HCT116 (cell line): ENCODE measurements around the gene COL12A1. TPM values are rescaled to one million over a fixed set of nuclear protein-coding genes. Genes with fewer than 3 reads are reported as not detected.

ENCODE experiments used
- ATAC-seq: fragments of 200-7000 bp; cut with Tn5 transposase; 2 replicates; pipeline ENCODE4 v1.9.1; 2020; ENCODE audit warnings: mild to moderate bottlenecking, moderate library complexity
- BruUV-seq: library from RNA; stranded (reverse); fragments of 400-500 nt; replicated peaks from 2 replicates; lab custom pipeline; 2021; lab: Mats Ljungman, UMichigan
- CTCF ChIA-PET: fragments of 300-600 bp; sonication (Branson Sonifier 250); formaldehyde crosslinking; loops from one replicate; lab custom pipeline; 2021; ENCODE audit warnings: antibody characterized with exemption; lab: Charles Lee
- POLR2A ChIA-PET: fragments of 300-600, 350-600 bp; sonication (Branson Sonifier 250); formaldehyde crosslinking; loops from one replicate; lab custom pipeline; 2021; ENCODE audit warnings: antibody characterized with exemption; lab: Charles Lee
- RAD21 ChIA-PET, 2 experiments: fragments of 300-600 bp; sonication (Branson Sonifier 250); formaldehyde crosslinking; loops; one replicate each; lab custom pipeline; 2023; ENCODE audit warnings: low total read pairs in 2 of 2; ENCODE audit not compliant: uncharacterized antibody in 2 of 2, unreplicated experiment in 2 of 2, low non-redundant PET in 1 of 2; lab: Charles Lee
- DNase-seq: peaks from one replicate; pipeline ENCODE4 v3.0.0-alpha.2; 2010; ENCODE audit warnings: low read depth, low spot score
- H2AFZ ChIP-seq: fragments of 200-600 bp; shearing (Covaris generic), sonication (generic); 2 replicates; pipeline ENCODE4 v1.6.1; 2017; ENCODE audit warnings: low read depth, mixed run types, mixed read lengths, antibody characterized with exemption, low read length; ENCODE audit not compliant: poor library complexity, severe bottlenecking
- H3K27ac ChIP-seq: 2 replicates; pipeline ENCODE4 v1.5.1; 2012; ENCODE audit warnings: low read depth, low read length
- H3K27me3 ChIP-seq: fragments of 200-600 bp; sonication (generic); 2 replicates; pipeline ENCODE4 v1.6.1; 2016; ENCODE audit warnings: mixed run types, low read length, mixed read lengths; ENCODE audit not compliant: insufficient read depth
- H3K36me3 ChIP-seq, 2 experiments: fragments of 200-500 bp in 1 of 2; fragments of 200-600 bp in 1 of 2; sonication (Bioruptor generic) in 1 of 2; sonication (generic) in 1 of 2; 2 replicates each; pipeline versions ENCODE4 v1.5.1 to v1.6.1; 2014 to 2016; ENCODE audit warnings: low read length in 2 of 2, inconsistent platforms in 1 of 2, mixed read lengths in 1 of 2, mixed run types in 1 of 2; ENCODE audit not compliant: insufficient read depth in 2 of 2, control insufficient read depth in 1 of 2
- H3K4me1 ChIP-seq, 2 experiments: fragments of 200-600 bp in 1 of 2; sonication (generic) in 1 of 2; 2 replicates each; pipeline versions ENCODE4 v1.5.1 to v1.6.1; 2012 to 2017; ENCODE audit warnings: low read length in 2 of 2, inconsistent platforms in 1 of 2, mild to moderate bottlenecking in 1 of 2, mixed read lengths in 1 of 2, mixed run types in 1 of 2, moderate library complexity in 1 of 2; ENCODE audit not compliant: insufficient read depth in 2 of 2, control insufficient read depth in 1 of 2
- H3K4me2 ChIP-seq: fragments of 200-600 bp; sonication (generic); 2 replicates; pipeline ENCODE4 v1.6.1; 2017; ENCODE audit warnings: mixed run types, low read length, mixed read lengths
- H3K4me3 ChIP-seq, 2 experiments: fragments of 200-600 bp in 1 of 2; sonication (generic) in 1 of 2; replicated peaks in 1 of 2; 2 replicates each; pipeline ENCODE4 v1.5.1; 2011 to 2016; ENCODE audit warnings: low read length in 2 of 2, control low read depth in 1 of 2, low read depth in 1 of 2, mild to moderate bottlenecking in 1 of 2, mixed read lengths in 1 of 2, mixed run types in 1 of 2
- H3K79me2 ChIP-seq: fragments of 200-600 bp; sonication (generic); 2 replicates; pipeline ENCODE4 v1.6.1; 2017; ENCODE audit warnings: mild to moderate bottlenecking, mixed run types, low read length, moderate library complexity, mixed read lengths; ENCODE audit not compliant: insufficient read depth
- H3K9ac ChIP-seq: fragments of 200-600 bp; sonication (generic); 2 replicates; pipeline ENCODE4 v1.6.1; 2016; ENCODE audit warnings: low read length, mixed read lengths
- H3K9me2 ChIP-seq: fragments of 200-600 bp; sonication (generic), shearing (Covaris generic); 2 replicates; pipeline ENCODE4 v1.6.1; 2017; ENCODE audit warnings: mixed run types, mild to moderate bottlenecking, moderate library complexity; ENCODE audit not compliant: insufficient read depth
- H3K9me3 ChIP-seq, 2 experiments: fragments of 200-500 bp in 1 of 2; fragments of 200-600 bp in 1 of 2; sonication (Bioruptor generic) in 1 of 2; sonication (generic) in 1 of 2; 2 replicates each; pipeline ENCODE4 v1.6.1; 2014 to 2017; ENCODE audit warnings: low read length in 2 of 2, mixed read lengths in 2 of 2, inconsistent platforms in 1 of 2, low read depth in 1 of 2, mild to moderate bottlenecking in 1 of 2, mixed run types in 1 of 2, moderate library complexity in 1 of 2; ENCODE audit not compliant: control insufficient read depth in 1 of 2, insufficient read depth in 1 of 2
- H4K20me1 ChIP-seq: fragments of 200-600 bp; sonication (generic), shearing (Covaris generic); 2 replicates; pipeline ENCODE4 v1.6.1; 2017; ENCODE audit warnings: mixed run types, mild to moderate bottlenecking, moderate library complexity; ENCODE audit not compliant: insufficient read depth
- CBX3 ChIP-seq: IDR thresholded peaks from 2 replicates; pipeline ENCODE4 v1.6.1; 2012; ENCODE audit warnings: low read depth
- CEBPB ChIP-seq: IDR thresholded peaks from 2 replicates; pipeline ENCODE4 v1.6.1; 2012; ENCODE audit warnings: low read depth
- EGR1 ChIP-seq: IDR thresholded peaks from 2 replicates; pipeline ENCODE4 v1.6.1; 2012; ENCODE audit warnings: low read depth
- ELF1 ChIP-seq: IDR thresholded peaks from 2 replicates; pipeline ENCODE4 v1.6.1; 2012; ENCODE audit warnings: low read depth, borderline replicate concordance
- EZH2 ChIP-seq: fragments of 200-600 bp; sonication (generic); IDR thresholded peaks from 2 replicates; pipeline ENCODE4 v1.6.1; 2017; ENCODE audit warnings: antibody characterized with exemption, mixed run types
- EZH2phosphoT487 ChIP-seq: fragments of 200-600 bp; IDR thresholded peaks from 2 replicates; pipeline ENCODE4 v1.6.1; 2018; ENCODE audit warnings: antibody characterized with exemption, borderline replicate concordance
- POLR2A ChIP-seq: IDR thresholded peaks from 2 replicates; pipeline ENCODE4 v1.7.0; 2011; ENCODE audit warnings: borderline replicate concordance; ENCODE audit not compliant: insufficient read depth, insufficient read length; ENCODE audit errors: extremely low read depth
- ZFX ChIP-seq: fragments of 450-650 bp; IDR thresholded peaks from 2 replicates; pipeline ENCODE4 v1.6.1; 2017
- ZNF274 ChIP-seq: fragments of 200-500 bp; sonication (Bioruptor generic); IDR thresholded peaks from 2 replicates; pipeline ENCODE4 v1.6.1; 2014; ENCODE audit warnings: mild to moderate bottlenecking, low read depth, low read length, inconsistent platforms
- intact Hi-C: fragments of 100-400 bp; cut with micrococcal nuclease; formaldehyde crosslinking; loops from 2 replicates; pipeline ENCODE4 v1.10.0; 2022
- total RNA-seq: library from RNA; stranded (reverse); gene quantifications from one replicate; pipeline ENCODE4 v1.2.1, GENCODE V29; 2021; ENCODE audit not compliant: unreplicated experiment
- TF ChIP-seq, protein P1 (sequence below): IDR thresholded peaks from 2 replicates; pipeline ENCODE4 v1.6.1; 2012; ENCODE audit warnings: low read depth
- TF ChIP-seq, protein P2 (sequence below), 3 experiments: fragments of 200-600 bp in 1 of 3; sonication (generic) in 1 of 3; IDR thresholded peaks in 2 of 3; conservative IDR thresholded peaks in 1 of 3; 2 replicates each; pipeline ENCODE4 v1.5.1; 2012 to 2017; ENCODE audit warnings: low read depth in 2 of 3, low read length in 2 of 3, antibody characterized with exemption in 1 of 3, borderline replicate concordance in 1 of 3, control low read depth in 1 of 3, mild to moderate bottlenecking in 1 of 3, mixed read lengths in 1 of 3, mixed run types in 1 of 3, moderate library complexity in 1 of 3; ENCODE audit not compliant: insufficient read depth in 1 of 3
- TF ChIP-seq, protein P3 (sequence below): IDR thresholded peaks from 2 replicates; pipeline ENCODE4 v1.6.1; 2012

The COL12A1 gene
- total RNA-seq, 1 experiment from 2014 or later: 23.5 TPM

DNA sequence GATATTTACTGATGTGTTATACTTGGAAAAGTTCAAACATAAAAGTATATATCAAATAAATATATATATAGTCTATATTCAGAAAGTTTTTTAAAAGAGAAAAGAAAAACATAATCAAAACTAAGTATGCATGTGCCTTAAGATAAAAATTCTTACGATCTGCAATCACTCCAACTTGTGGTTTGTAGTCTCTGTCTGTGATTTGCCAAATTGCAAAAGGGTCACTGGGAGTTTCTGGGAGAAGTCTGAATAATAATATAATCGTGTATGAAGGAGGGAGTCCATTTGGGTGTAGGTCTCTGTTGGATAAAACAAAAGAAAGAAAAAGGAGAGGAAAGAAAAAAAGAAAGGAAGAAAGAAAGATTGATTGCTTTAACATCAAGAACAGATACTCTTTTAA is 92.4 kb downstream of the COL12A1 start:
- Histone ChIP-seq H3K27ac (no peak overlapping the region), H3K4me3 (no peak overlapping the region), H3K4me2 (no peak overlapping the region), H2AFZ (no peak overlapping the region), H3K4me1 (peaks cover 0 to under 1% of the 10 kb centered on the region in 2 experiments; a peak in 1 of 4 replicates), H3K9me2 (no peaks in the 10 kb centered on the region), H3K79me2 (no peaks in the 10 kb centered on the region), H3K9ac (no peak overlapping the region), H3K36me3 (peaks cover 0 to 12% of the 10 kb centered on the region in 2 experiments; a peak in 1 of 4 replicates), H4K20me1 (no peaks in the 10 kb centered on the region), H3K9me3 (no peaks in the 10 kb centered on the region), H3K27me3 (no peaks in the 10 kb centered on the region)
- DNase-seq (no peak), ATAC-seq (no peak)
- CTCF ChIA-PET: no interaction called here
- no TSS peak for BruUV-seq
- no peak for TF ChIP-seq EZH2
- TF ChIP-seq, protein P1, sequence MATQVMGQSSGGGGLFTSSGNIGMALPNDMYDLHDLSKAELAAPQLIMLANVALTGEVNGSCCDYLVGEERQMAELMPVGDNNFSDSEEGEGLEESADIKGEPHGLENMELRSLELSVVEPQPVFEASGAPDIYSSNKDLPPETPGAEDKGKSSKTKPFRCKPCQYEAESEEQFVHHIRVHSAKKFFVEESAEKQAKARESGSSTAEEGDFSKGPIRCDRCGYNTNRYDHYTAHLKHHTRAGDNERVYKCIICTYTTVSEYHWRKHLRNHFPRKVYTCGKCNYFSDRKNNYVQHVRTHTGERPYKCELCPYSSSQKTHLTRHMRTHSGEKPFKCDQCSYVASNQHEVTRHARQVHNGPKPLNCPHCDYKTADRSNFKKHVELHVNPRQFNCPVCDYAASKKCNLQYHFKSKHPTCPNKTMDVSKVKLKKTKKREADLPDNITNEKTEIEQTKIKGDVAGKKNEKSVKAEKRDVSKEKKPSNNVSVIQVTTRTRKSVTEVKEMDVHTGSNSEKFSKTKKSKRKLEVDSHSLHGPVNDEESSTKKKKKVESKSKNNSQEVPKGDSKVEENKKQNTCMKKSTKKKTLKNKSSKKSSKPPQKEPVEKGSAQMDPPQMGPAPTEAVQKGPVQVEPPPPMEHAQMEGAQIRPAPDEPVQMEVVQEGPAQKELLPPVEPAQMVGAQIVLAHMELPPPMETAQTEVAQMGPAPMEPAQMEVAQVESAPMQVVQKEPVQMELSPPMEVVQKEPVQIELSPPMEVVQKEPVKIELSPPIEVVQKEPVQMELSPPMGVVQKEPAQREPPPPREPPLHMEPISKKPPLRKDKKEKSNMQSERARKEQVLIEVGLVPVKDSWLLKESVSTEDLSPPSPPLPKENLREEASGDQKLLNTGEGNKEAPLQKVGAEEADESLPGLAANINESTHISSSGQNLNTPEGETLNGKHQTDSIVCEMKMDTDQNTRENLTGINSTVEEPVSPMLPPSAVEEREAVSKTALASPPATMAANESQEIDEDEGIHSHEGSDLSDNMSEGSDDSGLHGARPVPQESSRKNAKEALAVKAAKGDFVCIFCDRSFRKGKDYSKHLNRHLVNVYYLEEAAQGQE: no peak
- TF ChIP-seq ZNF274: no peak
- no peak for TF ChIP-seq EZH2phosphoT487
- no peak for TF ChIP-seq EGR1
- no peak for TF ChIP-seq CBX3
- no peak for TF ChIP-seq POLR2A
- TF ChIP-seq CEBPB: no peak
- TF ChIP-seq, protein P2, sequence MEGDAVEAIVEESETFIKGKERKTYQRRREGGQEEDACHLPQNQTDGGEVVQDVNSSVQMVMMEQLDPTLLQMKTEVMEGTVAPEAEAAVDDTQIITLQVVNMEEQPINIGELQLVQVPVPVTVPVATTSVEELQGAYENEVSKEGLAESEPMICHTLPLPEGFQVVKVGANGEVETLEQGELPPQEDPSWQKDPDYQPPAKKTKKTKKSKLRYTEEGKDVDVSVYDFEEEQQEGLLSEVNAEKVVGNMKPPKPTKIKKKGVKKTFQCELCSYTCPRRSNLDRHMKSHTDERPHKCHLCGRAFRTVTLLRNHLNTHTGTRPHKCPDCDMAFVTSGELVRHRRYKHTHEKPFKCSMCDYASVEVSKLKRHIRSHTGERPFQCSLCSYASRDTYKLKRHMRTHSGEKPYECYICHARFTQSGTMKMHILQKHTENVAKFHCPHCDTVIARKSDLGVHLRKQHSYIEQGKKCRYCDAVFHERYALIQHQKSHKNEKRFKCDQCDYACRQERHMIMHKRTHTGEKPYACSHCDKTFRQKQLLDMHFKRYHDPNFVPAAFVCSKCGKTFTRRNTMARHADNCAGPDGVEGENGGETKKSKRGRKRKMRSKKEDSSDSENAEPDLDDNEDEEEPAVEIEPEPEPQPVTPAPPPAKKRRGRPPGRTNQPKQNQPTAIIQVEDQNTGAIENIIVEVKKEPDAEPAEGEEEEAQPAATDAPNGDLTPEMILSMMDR (IDR thresholded peaks at IDR 0.05 in 2 of 3, conservative IDR thresholded peaks at IDR 0.05 in 1 of 3; ENCODE audit: borderline replicate concordance in 1 of 3, insufficient read depth in 1 of 3, low read depth in 2 of 3, low read length in 2 of 3): no peak
- no peak for TF ChIP-seq ELF1
- TF ChIP-seq ZFX: no peak
- TF ChIP-seq, protein P3, sequence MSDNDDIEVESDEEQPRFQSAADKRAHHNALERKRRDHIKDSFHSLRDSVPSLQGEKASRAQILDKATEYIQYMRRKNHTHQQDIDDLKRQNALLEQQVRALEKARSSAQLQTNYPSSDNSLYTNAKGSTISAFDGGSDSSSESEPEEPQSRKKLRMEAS: no peak
- RAD21 ChIA-PET: no interaction called here
- intact Hi-C loops: no loop called here
- POLR2A ChIA-PET: no interaction called here
